GM18526 (cell line): ENCODE data around the gene KRTAP12-3.

ENCODE experiments used
- POLR2A ChIP-seq: IDR thresholded peaks from 3 replicates; pipeline ENCODE4 v1.6.1; 2011; ENCODE audit not compliant: insufficient read length; ENCODE audit errors: extremely low read depth

KRTAP12-3 gene

DNA sequence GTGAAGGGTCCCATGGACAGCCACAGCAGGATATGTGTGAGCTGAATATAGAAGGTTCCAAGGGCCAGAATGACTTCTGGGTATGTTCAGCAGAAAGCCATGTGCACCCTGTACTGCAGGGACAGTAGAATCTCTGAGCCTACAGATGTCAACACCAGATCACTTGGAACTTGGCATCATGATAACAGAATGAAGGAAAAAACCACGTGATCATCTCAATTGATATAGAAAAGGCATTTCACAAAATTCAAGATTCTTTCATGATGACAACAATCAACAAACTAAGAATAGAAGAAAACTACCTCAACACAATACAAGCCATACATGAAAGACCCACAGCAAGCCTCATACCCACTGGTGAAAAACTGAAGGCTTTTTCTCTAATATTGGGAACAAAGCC lies 9.9 kb downstream of the KRTAP12-3 start:
- TF ChIP-seq POLR2A, result no peak

DNA sequence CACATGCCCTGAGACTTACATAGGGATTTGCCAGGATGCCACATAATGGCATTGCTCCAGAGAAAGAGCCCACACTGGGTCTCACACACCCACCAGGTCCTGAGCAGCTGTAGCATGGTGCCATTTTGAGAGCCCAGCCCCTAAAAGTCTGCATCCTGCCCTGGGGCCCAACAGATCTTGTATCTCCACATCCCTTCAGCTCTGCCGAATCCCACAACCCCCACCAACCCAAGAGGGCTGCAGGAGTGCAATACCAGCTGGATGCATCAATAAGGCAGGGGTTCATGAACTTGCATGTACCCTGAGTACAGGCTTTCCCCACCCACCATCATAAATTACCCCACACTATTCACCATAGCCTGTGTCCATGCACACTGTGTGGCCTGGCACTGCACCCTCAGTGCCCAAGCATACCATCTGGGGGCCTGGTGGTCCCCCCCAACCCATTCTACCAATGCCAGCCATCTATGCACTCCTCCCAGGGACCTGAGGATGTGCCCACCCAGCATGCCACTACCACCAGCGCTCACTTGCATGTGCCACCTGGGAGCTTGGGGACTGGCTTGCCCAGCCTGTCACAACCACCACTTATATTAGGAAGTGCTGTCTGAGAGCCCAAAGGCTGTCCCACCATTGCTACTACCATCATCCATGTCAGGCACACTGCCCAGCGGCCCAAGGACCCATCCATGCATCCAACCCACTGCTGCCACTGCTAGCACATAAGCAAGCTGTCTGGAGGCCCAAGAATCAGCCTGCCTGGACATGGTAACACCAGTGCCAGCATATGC lies 13.1 kb downstream of the KRTAP12-3 start:
- no peak for TF ChIP-seq POLR2A

DNA sequence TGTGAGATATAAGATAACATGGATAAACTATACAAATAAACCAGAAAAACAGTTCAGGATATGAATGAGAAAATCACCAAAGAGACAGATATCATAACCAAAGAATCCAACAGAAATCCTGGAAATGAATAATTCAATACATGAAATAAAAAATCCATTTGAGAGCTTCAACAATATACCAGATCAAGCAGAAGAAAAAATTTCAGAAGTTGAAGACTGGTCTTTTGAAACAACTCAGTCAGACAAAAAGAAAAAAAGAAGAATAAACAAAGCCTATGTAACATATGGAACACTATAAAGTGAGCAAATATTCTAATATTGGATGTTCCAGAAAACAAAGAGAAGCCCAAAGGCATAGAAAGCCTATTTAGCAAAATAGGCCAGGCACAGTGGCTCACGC lies 14.2 kb downstream of the KRTAP12-3 start:
- no peak for TF ChIP-seq POLR2A

DNA sequence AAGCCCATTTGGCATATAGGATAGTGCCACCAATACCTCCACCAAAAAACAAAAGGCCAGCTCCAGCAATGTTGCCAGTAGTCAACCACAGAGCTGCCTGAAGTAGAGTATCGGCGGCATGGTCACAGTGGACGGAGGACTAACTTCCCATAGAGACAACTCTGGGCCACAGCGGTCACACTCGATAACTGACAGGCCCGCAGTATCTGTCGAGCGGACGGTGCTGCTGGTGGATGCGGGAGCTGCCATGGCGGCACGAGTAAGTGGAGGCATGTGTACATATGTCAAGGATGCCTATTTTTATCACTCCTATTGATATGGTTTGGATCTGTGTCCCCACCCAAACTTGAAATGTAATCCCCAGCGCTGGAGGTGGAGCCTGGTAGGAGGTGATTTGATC lies 20.1 kb downstream of the KRTAP12-3 start:
- no peak for TF ChIP-seq POLR2A

DNA sequence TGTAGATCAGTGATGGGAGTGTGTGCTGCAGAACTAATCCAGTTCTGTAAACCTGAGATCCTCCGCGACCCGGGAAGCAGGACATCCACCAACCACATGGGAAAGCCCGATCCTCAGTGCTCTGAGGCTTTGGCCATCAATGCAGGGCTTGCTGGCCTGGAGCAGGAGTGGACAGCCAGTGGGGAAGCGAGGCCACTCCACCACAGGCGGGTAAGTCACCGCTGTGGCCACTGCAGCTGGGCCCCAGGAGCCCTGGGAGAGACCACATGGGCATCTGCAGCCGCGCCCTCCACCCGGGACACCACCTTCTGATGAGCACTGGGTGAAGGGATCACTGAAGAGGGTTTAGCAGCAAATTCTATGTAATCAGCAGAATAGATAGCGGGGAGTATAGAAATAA lies 23.4 kb downstream of the KRTAP12-3 start:
- no peak for TF ChIP-seq POLR2A

DNA sequence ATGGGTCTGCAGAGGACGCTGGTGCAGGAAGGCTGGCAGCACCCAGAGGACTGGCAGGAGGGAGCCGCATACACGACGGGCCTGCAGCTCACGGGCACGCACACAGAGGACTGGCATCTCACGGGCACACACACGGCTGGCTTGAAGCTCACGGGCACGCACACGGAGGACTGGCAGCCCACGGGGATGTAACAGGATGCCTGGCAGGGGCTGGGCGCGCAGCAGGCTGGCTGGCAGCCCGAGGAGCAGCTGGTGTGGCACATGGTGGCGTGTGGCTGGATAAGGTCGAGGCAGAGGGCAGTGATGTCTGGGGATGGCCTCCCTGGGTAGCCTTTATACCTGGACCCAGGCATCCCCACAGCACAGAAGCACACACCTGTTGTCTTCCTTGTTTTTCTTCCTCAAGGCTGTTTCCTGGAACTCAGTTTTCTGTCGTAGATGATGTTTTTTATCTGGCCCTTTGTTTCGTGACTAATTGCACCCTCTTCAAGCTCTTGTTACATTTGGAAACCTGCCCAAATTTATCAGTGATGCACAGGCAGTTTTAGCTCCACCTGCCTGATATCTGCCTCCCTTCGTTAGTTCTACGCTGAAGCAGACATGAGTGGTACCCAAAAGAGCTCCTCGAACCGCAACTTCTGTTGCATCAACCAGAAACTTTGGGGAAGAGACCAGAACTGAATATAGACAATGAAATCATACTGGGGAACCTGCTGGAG lies 24.3 kb downstream of the KRTAP12-3 start, which contains the start of gene KRTAP12-1:
KRTAP12-1 (minus strand) TSS at position 303 of the 719 bp plus-strand sequence; CDS start at position 263, 40 bp downstream.
- no peak for TF ChIP-seq POLR2A

DNA sequence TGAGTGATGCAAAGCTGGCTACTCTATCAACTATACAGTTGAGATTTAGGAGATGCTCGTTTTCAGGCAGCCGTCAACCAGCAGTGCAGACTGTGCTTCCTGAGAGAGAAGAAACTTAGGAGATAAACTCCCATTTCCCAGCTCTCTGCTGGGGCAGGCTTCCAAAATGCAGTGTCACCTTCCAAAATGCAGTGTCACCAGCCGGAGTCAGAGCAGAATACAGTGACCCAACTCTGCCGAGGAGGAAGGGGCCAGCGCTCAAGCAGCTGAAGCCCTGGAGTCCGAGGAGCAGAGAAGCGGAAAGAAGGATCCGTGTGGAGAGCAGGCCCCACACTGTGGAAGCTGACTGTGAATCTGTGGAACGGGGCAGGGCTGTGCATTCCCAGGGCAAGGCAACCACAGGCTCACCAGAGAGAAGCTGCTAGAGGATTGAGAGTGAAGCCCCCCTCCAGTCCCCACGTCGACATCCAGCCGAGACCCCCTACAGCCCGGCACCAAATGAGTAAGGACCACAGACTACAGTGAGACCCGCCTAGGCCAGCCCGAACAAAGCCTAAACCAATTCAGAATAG lies 24.9 kb downstream of the KRTAP12-3 start:
- no peak for TF ChIP-seq POLR2A

DNA sequence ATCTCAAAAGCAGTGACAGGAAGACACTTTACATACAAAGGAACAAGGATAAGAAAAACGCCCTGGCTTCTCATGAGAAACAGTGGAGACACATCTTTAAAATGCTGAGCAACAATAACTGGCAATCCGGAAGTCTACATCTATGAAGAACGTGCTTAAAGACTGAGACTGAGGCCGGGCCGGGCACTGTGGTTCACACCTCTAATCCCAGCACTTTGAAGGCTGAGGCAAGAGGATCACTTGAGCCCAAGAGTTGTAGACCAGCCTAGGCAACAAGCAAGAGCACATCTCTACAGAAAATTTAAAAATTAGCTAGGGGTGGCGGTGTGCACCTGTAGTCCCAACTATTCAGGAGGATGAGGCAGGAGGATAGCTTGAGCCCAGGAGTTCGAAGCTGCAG lies 26.3 kb downstream of the KRTAP12-3 start:
- no peak for TF ChIP-seq POLR2A

DNA sequence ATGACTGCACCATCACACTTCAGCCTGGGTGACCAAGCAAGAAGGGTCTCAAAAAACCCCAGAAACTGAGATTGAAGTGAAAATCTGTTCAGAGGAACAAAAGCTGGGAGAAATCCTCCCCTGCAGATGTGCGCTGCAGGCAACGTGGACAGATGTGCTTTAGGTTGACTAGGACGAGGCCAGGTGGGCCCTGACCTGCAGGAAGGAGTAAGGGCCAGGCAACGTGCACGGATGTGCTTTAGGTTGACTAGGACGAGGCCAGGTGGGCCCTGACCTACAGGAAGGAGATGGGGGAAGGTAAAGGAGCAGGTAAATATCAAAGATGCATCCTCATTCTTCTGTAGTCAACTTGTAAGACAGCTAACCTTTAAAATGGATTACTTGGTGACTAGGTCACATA lies 26.8 kb downstream of the KRTAP12-3 start:
- no peak for TF ChIP-seq POLR2A

DNA sequence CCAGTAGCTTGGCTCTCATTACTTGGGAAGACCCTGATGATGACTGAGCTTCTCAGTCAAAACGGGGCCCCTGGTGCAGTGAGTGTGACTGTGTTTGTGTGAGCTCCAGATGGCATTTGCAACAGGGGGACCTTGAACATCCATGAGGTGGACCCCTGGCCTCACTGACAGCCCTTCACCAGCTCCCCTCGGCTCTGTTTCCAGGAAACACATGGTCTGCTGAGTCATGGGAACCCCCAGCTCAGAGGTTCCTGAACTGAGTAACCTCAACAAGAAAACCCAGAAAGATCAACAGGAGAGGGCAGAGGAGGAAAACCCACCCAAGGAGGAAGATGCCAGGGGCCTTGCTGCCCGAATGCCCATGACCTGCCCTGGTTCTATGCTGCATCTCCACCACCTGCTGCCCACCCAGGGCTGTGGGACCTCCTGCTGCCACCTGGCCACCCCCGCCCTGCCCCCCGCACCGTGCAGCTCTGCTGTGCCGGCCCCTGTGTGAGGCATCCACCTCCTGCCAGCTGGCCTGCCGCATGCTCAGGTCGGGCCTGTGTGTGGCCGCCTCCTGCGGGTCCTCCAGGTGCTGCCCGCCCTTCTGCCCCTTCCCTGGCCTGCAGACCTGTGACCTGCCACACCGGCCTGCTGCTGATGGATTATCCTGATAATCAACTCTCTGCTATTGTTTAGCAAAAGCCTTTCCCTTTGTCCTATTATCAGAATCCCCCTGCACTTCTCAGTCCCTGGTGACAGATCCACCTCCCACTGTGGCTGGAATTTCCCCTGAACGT lies 28.5 kb downstream of the KRTAP12-3 start:
- no peak for TF ChIP-seq POLR2A

DNA sequence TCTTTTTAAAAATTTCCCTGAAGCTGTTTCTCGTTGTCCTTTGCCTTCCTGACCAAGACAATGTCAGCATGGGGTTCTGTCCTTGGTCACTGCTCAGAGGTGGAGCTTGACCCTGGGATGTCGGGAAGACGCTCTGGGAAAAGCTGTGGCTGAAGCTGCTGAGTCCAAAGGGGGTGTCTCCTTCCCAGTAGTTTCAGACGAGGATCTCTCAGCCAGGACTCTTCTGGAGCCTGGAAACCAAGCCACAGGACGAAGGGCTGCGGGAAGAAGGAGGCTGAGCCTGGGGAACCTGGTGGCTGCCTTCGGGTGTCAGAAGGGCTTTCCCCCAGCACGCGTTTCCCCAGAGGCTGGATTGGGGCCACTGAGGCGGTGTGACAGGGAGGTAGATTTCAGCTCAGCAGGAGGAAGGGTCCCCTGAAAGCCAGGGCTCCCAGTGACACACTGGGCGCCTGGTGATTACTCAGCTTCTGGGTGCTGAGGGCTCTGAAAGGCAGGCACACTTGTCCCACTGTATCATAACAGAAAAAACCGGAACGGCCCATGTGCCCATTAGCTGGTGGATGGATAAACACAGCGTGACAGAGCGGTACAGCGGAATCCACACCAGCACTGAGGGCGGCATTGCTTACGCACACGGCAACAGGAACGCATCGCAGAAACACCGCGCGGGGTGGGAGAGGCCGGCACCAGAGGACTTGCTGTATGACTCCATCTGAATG lies 29.3 kb downstream of the KRTAP12-3 start:
- TF ChIP-seq POLR2A, result no peak

DNA sequence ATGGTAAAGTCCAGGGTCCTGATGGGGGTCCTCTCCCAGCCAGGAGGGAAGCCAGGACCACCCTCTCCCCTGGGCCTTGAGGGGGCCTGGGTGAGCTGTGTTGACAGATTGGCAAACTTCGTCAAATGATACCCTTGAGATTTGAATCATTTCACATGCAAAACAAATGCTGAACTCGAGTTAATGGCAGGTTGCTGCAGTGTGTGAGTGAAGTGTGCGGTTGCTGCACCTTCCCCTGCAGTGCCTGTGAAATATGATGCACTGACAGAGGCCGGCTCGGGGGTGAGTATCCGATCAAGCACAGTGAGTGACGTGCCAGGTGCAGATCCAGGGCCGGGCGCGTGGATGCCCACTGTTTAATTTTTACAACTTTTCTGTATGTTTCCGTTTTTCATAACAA lies 29.9 kb downstream of the KRTAP12-3 start:
- no peak for TF ChIP-seq POLR2A

DNA sequence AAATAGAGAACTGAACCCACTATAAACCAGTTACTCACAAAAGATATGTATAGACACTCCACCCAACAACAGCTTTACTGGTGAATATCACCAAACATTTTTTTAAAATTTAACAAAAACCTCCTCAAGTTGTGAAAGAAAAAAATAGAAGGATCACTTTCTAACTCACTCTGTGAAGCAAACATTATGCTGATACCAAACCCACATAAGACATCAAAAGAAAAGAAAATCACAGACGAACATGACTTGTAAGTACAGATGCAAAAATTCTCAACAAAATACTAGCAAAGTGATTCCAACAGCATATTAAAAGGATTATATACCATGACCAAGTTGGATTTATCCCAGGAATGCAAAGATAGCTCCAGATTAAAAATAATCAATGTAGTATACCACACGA lies 34.0 kb downstream of the KRTAP12-3 start:
- TF ChIP-seq POLR2A, result no peak

DNA sequence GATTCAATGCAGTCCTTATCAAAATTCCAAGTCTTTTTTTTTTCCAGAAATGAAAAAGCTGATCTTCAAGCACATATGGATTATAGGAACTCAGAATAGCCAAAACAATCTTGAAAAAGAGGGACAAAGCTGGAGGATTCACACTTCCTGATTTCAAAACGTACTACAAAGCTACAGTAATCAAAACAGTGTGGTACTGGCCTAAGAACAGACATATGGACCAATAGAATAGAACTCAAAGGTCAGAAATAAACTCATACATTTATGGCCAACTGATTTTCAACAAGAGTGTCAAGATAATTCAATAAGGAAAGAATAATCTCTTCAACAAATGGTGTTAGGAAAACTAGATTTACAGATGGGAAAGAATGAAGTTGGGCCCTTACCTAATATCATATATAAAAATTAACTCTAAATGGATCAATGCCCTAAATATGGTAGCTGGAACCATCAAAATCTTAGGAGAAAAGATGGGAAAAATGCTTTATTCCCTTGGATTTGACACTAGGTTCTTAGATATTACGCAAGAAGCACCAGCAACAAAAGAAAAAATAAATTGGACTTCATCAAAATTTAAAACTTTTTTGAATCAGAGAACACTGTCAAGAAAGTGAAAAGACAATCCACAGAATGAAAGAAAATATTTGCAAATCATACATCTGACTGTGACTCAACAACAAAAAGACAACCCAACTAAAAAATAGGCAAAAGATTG lies 35.2 kb downstream of the KRTAP12-3 start:
- no peak for TF ChIP-seq POLR2A
